Astrocyte of the cerebellum (primary cell): ENCODE measurements around the gene RPS6KB1.
"Not testable (repeated sequence)": the region's sequence is repeated elsewhere in the genome, so short reads cannot be mapped to it uniquely, and the experiment has no call there.

Experiments used
- DNase-seq: peaks from one replicate; pipeline ENCODE4 v3.0.0-alpha.2; 2011; ENCODE audit warnings: low read depth
- H3K4me3 ChIP-seq: 2 replicates; pipeline ENCODE4 v1.5.1; 2011; ENCODE audit warnings: mild to moderate bottlenecking, low read depth, low read length, moderate library complexity
- CTCF ChIP-seq: IDR thresholded peaks from 2 replicates; pipeline ENCODE4 v1.5.1; 2012; ENCODE audit warnings: low read length, low read depth, moderate library complexity, mild to moderate bottlenecking; ENCODE audit errors: missing control alignments
- in situ Hi-C: cut with HindIII; loops from 2 replicates; pipeline ENCODE4 v1.10.0; 2017; ENCODE audit warnings: low sequenced_read_pairs

RPS6KB1 gene

DNA sequence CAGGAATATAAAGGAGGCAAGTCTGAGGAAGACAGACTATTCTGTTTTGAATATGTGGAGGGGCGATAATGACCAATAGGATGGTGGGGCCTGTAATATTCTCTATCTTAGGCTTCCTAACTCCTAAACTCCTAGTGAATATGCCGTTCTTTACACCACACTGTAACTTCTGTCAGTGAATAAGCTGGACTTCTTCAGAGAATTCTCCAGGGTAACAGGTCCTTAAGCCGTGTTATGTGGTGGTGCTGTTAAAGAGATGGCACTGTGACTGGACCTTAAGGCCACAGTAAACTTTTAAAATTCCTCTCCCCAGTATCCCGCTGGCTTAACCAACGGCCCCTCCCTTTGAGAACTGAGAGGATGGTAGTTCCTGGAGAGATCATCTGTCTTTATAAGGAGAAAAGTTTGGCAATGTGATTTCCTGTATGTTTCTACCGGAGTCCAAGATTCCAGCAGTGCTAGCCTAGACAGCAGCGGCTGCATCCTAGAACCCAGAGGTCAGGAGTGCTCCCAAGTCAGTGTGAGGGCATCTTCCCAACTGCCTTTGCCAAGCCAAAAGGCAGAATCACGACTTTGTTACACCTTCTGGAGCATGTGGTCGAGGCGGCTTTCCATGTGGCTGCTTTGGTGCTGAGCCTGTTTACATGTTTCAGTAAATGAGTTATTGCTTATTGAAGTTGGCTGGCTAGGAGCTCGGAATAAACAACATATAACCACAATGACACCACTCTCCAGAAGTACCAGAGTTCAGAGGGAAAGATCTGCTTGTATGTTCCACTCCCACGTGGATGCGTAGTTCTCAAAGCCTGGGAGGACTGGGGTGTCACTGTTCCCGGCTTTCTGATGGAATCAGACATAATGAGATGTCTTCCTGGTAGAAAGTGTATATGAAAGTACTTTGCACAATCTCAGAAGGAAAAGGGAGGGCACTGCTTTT lies 41.2 kb upstream of the RPS6KB1 start:
- H3K4me3 ChIP-seq, result no peak overlapping the region
- TF ChIP-seq CTCF, result no peak
- in situ Hi-C loops, result no loop called here
- peak; percentile 80 for DNase-seq

DNA sequence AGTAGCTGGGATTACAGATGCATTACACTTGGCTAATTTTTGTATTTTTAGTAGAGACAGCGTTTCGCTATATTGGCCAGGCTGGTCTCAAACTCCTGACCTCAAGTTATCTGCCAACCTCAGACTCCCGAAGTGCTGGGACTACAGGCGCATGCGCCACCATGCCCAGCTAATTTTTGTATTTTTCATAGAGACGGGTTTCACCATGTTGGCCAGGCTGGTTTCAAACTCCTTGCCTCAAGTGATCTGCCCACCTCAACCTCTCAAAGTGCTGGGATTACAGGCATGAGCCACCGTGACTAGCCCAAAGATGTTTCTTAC lies 40.1 kb upstream of the RPS6KB1 start:
- H3K4me3 ChIP-seq, in situ Hi-C loops, DNase-seq: not testable (repeated sequence)

GRCh38 chr17:59853168-59853918 lies 39.6 kb upstream of the RPS6KB1 start:
- H3K4me3 ChIP-seq, result no peak overlapping the region
- no peak for DNase-seq
- peak; percentile 52 for TF ChIP-seq CTCF
- in situ Hi-C loops, result no loop called here

DNA sequence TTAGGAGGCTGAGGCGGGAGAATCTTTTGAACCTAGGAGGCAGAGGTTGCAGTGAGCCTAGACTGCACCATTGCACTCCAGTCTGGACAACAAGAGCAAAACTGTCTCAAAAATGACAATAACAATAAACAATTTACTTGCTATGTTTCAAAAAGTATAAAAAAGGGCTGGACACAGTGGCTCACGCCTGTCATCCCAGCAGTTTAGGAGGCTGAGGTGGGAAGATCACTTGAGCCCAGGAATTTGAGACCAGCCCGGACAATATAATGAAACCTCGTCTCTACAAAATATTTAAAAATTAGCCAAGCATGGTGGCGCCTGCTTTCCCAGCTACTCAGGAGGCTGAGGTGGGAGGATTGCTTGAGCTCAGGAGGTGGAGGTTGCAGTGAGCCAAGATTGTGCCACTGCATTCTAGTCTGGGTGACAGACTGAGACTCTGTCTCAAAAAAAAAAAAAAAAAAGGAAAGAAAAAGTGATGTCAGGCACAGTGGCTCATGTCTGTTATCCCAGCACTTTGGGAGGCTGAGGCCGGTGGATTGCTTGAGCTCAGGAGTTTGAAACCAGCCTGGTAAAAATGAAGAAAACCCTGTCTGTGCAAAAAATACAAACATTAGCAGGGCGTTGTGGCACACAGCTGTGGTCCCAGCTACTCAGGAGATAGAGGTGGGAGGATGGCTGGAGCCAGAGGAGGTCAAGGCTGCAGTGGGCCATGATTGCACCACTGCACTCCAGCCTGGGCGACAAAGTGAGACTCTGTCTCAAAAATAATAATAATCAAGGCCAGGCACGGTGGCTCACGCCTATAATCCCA lies 38.8 kb upstream of the RPS6KB1 start:
- H3K4me3 ChIP-seq, DNase-seq, in situ Hi-C loops: not testable (repeated sequence)

DNA sequence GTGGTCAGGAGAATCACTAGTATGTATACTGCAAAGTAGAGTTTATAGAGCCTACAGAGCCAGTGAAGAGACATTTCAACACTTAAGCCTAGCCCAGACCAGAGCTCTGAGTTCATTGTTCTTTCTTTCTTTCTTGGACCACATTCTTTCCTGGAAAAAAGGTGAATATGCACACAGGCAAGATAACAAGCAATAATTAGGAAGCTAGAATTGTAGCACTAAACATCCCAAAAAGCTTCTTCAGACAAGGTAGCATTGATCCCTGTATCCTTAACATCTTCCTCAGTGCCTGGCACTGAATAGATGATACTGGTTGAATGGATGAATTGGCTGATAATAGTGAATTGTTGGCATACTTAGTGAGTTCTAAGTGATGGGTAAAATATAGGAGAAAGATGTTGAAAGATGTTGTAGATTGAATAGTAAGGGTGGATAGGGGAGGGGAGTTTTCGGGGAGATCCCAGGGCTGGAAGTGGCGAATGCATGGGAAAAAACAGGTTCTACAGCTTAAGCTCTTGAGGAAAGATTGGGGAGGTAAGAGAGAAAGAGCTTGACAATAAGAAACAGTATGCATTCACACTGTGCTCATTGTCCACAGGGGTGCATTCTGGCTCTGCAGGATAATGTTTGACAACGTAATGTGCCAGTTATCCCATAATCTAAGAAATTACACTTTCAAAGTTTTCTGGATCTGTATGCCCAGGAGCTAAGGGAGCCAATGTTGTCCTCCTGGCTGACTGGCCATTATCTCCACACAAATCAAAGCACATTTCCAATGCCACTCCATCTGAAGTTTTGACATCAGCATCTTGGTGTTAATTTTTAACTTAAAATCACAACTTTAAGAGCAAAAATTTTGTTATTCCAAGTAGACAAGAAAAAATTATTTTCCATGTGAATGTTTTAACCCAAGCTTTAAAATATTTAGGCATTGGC lies 35.8 kb upstream of the RPS6KB1 start:
- no peak for DNase-seq
- TF ChIP-seq CTCF, result no peak
- in situ Hi-C loops, result no loop called here
- no peak overlapping the region for H3K4me3 ChIP-seq

DNA sequence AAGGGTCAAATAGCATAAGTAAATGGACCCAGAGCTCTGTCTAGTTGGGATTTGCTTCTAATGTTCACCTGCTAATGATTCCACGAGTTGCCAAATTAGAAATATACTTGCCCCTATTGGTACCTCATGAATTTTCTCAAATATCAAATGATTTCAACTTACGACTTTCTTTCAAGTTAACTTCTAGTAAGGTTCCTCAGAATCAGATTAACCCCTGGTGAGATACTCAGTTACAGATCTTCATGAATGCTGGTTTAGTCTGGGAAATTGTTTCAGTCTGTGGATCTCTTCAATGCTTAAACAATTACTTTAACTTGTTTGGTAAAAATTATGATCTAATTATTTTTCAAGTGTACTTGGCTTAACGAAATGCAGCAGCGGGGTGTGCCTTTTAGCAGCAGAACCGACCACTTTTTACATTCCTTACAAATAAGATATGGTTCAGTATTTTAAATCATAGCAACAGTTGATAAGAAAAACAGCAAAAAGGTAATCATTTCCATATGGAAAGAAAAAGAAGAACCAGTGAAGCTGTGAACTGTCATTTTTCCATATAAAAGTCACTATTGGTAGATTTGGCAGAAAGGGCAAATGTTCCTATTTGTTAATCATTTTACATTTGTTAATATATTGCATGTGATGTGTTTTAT lies 34.6 kb upstream of the RPS6KB1 start:
- TF ChIP-seq CTCF, result no peak
- no peak overlapping the region for H3K4me3 ChIP-seq
- DNase-seq, result no peak
- in situ Hi-C loops, result no loop called here
